H9 (cell line): ENCODE results near the gene AIPL1. TPM values are rescaled to one million over a fixed set of nuclear protein-coding genes. Genes with fewer than 3 reads are reported as not detected.

Experiments
- DNase-seq: peaks from one replicate; pipeline ENCODE4 v3.0.0-alpha.2; 2017
- H2AFZ ChIP-seq: one replicate; pipeline ENCODE4 v1.6.1; 2013; ENCODE audit warnings: mild to moderate bottlenecking, low read length, control low read depth, moderate library complexity
- H2AK5ac ChIP-seq: 2 replicates; pipeline ENCODE4 v1.6.1; 2013; ENCODE audit warnings: low read length, control low read depth, mixed read lengths; ENCODE audit not compliant: insufficient read length
- H2BK120ac ChIP-seq: one replicate; pipeline ENCODE4 v1.6.1; 2013; ENCODE audit warnings: low read depth, mild to moderate bottlenecking, low read length, control low read depth, inconsistent platforms; ENCODE audit not compliant: poor library complexity, severe bottlenecking
- H2BK12ac ChIP-seq: 2 replicates; pipeline ENCODE4 v1.6.1; 2013; ENCODE audit warnings: low read length, control low read depth, mixed read lengths, low read depth; ENCODE audit not compliant: insufficient read length
- H2BK15ac ChIP-seq: 2 replicates; pipeline ENCODE4 v1.6.1; 2013; ENCODE audit warnings: low read depth, low read length, control low read depth
- H2BK20ac ChIP-seq: one replicate; pipeline ENCODE4 v1.6.1; 2013; ENCODE audit warnings: low read depth, mild to moderate bottlenecking, low read length, control low read depth, inconsistent platforms; ENCODE audit not compliant: poor library complexity, severe bottlenecking
- H2BK5ac ChIP-seq: 2 replicates; pipeline ENCODE4 v1.6.1; 2013; ENCODE audit warnings: low read length, control low read depth, mixed read lengths; ENCODE audit not compliant: insufficient read length
- H3K14ac ChIP-seq: 2 replicates; pipeline ENCODE4 v1.6.1; 2013; ENCODE audit warnings: low read length, control low read depth; ENCODE audit not compliant: insufficient read depth
- H3K18ac ChIP-seq: 2 replicates; pipeline ENCODE4 v1.6.1; 2013; ENCODE audit warnings: low read depth, mild to moderate bottlenecking, mixed read lengths, low read length, control low read depth; ENCODE audit not compliant: insufficient read length
- H3K23ac ChIP-seq: 2 replicates; pipeline ENCODE4 v1.6.1; 2013; ENCODE audit warnings: low read length, control low read depth, mixed read lengths, low read depth; ENCODE audit not compliant: insufficient read length
- H3K23me2 ChIP-seq: 2 replicates; pipeline ENCODE4 v1.6.1; 2013; ENCODE audit warnings: low read depth, mild to moderate bottlenecking, mixed read lengths, low read length, control low read depth; ENCODE audit not compliant: insufficient read length, poor library complexity, severe bottlenecking
- H3K27ac ChIP-seq: 2 replicates; pipeline ENCODE4 v1.5.1; 2013; ENCODE audit warnings: low read length, control low read depth, mixed read lengths, low read depth; ENCODE audit not compliant: insufficient read length
- H3K27me3 ChIP-seq: 2 replicates; pipeline ENCODE4 v1.6.1; 2013; ENCODE audit warnings: low read length, control low read depth, inconsistent platforms; ENCODE audit not compliant: insufficient read depth
- H3K4ac ChIP-seq: 2 replicates; pipeline ENCODE4 v1.6.1; 2013; ENCODE audit warnings: low read depth, mild to moderate bottlenecking, control low read depth, inconsistent platforms, low read length, moderate library complexity
- H3K4me1 ChIP-seq: 2 replicates; pipeline ENCODE4 v1.6.1; 2013; ENCODE audit warnings: low read length, control low read depth, inconsistent platforms; ENCODE audit not compliant: insufficient read depth
- H3K4me2 ChIP-seq: 2 replicates; pipeline ENCODE4 v1.6.1; 2013; ENCODE audit warnings: low read length, control low read depth, mixed read lengths; ENCODE audit not compliant: insufficient read length, insufficient read depth
- H3K56ac ChIP-seq: 2 replicates; pipeline ENCODE4 v1.6.1; 2013; ENCODE audit warnings: low read depth, mild to moderate bottlenecking, mixed read lengths, low read length, control low read depth; ENCODE audit not compliant: insufficient read length
- H3K79me1 ChIP-seq: 2 replicates; pipeline ENCODE4 v1.6.1; 2013; ENCODE audit warnings: low read depth, mild to moderate bottlenecking, moderate library complexity, low read length, control low read depth, inconsistent platforms; ENCODE audit not compliant: insufficient read depth, poor library complexity, severe bottlenecking
- H3K79me2 ChIP-seq: 2 replicates; pipeline ENCODE4 v1.6.1; 2013; ENCODE audit warnings: low read length, control low read depth, inconsistent platforms; ENCODE audit not compliant: insufficient read depth
- H3K9ac ChIP-seq: 2 replicates; pipeline ENCODE4 v1.6.1; 2013; ENCODE audit warnings: low read length, control low read depth, mixed read lengths; ENCODE audit not compliant: insufficient read length; ENCODE audit errors: extremely low read depth
- H3K9me3 ChIP-seq: one replicate; pipeline ENCODE4 v1.6.1; 2013; ENCODE audit warnings: low read depth, low read length, inconsistent platforms; ENCODE audit not compliant: control insufficient read depth
- H3T11ph ChIP-seq: one replicate; pipeline ENCODE4 v1.6.1; 2013; ENCODE audit warnings: mild to moderate bottlenecking, low read length, control low read depth, inconsistent platforms
- H4K20me1 ChIP-seq: one replicate; pipeline ENCODE4 v1.6.1; 2013; ENCODE audit not compliant: control insufficient read depth, insufficient read length, insufficient read depth
- H4K5ac ChIP-seq: 2 replicates; pipeline ENCODE4 v1.6.1; 2013; ENCODE audit warnings: low read depth, mild to moderate bottlenecking, mixed read lengths, low read length, control low read depth; ENCODE audit not compliant: insufficient read length
- H4K8ac ChIP-seq: replicated peaks from 2 replicates; pipeline ENCODE4 v1.6.1; 2013; ENCODE audit warnings: low read length, control low read depth, mixed read lengths, low read depth; ENCODE audit not compliant: insufficient read length
- H4K91ac ChIP-seq: 2 replicates; pipeline ENCODE4 v1.6.1; 2013; ENCODE audit warnings: low read depth, mild to moderate bottlenecking, moderate library complexity, mixed read lengths, low read length, control low read depth; ENCODE audit not compliant: insufficient read length
- H3K27ac Mint-ChIP-seq, 3 experiments: 2 replicates in 2 of 3; 3 replicates in 1 of 3; pipeline ENCODE4 v1.8.0; 2020 to 2021; ENCODE audit warnings: mixed read lengths in 3 of 3, mild to moderate bottlenecking in 1 of 3, moderate library complexity in 1 of 3
- H3K27me3 Mint-ChIP-seq: 2 replicates; pipeline ENCODE4 v1.8.0; 2021; ENCODE audit warnings: low read depth, mild to moderate bottlenecking, moderate library complexity, mixed read lengths
- H3K36me3 Mint-ChIP-seq, 3 experiments: 2 replicates in 2 of 3; 3 replicates in 1 of 3; pipeline ENCODE4 v1.8.0; 2020 to 2021; ENCODE audit warnings: low read depth in 3 of 3, mixed read lengths in 3 of 3; ENCODE audit not compliant: insufficient read depth in 1 of 3
- H3K4me1 Mint-ChIP-seq, 2 experiments: 2 replicates each; pipeline ENCODE4 v1.8.0; 2020; ENCODE audit warnings: mixed read lengths in 2 of 2
- H3K4me3 Mint-ChIP-seq, 2 experiments: 2 replicates in 1 of 2; 3 replicates in 1 of 2; pipeline ENCODE4 v1.8.0; 2020 to 2021; ENCODE audit warnings: mild to moderate bottlenecking in 2 of 2, mixed read lengths in 2 of 2, moderate library complexity in 1 of 2
- H3K9me3 Mint-ChIP-seq, 2 experiments: 2 replicates in 1 of 2; 3 replicates in 1 of 2; pipeline ENCODE4 v1.8.0; 2020; ENCODE audit warnings: mild to moderate bottlenecking in 2 of 2, mixed read lengths in 2 of 2, moderate library complexity in 1 of 2
- WGBS: extraction: QIAGEN DNeasy Blood & Tissue Kit; methylation state at CpG from one replicate; pipeline ENCODE4 v1.1.7; 2013; ENCODE audit warnings: missing lambda C conversion rate, low lambda C conversion rate, mixed read lengths; ENCODE audit not compliant: insufficient read length; ENCODE audit errors: extremely low coverage; 5-methylcytosine and 5-hydroxymethylcytosine counted together
- total RNA-seq: library from RNA; stranded (reverse); gene quantifications from 2 replicates; pipeline ENCODE4 v1.2.1, GENCODE V29; 2021
- TF ChIP-seq, protein P1 (sequence below): fragments of 200-600 bp; sonication (generic); conservative IDR thresholded peaks from 3 replicates; pipeline ENCODE4 v1.8.0; 2021; ENCODE audit warnings: antibody characterized with exemption, mild to moderate bottlenecking

Gene AIPL1
- total RNA-seq, 1 experiment from 2014 or later, result 0.57 TPM

DNA sequence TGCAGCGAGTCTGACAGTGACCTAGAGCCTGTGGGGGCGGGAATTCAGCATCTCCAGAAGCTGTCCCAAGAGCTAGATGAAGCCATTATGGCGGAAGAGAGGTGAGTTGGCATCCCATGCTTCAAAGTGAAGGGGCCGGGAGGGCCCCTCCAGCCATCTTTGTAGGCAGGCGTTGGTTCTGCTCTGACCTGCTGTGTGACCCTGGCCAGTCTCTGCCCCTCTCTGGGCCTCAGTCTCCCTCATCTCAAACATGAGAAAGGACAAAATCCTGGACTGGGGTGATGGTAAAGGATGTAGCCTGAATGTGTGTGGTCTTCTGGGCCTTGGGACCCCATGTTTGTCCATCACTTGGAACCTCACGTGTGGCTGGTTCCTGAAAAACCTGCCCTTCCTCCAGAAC, 14.4 kb upstream of the AIPL1 start:
- Histone ChIP-seq H2BK120ac (no peak overlapping the region), H2AK5ac (no peak overlapping the region), H3K4me1 (peaks cover 13% of the 10 kb centered on the region; the same call in 1 of the 2 replicates), H4K20me1 (no peaks in the 10 kb centered on the region), H2AFZ (no peak overlapping the region), H2BK15ac (no peak overlapping the region), H3T11ph (no peak overlapping the region), H2BK20ac (no peak overlapping the region), H3K27me3 (no peaks in the 10 kb centered on the region), H3K18ac (no peak overlapping the region), H3K56ac (no peak overlapping the region), H3K14ac (no peak overlapping the region), H4K8ac (no peak overlapping the region), H3K79me2 (no peaks in the 10 kb centered on the region; the same call in 1 of the 2 replicates), H2BK5ac (no peak overlapping the region), H3K9me3 (no peaks in the 10 kb centered on the region), H3K79me1 (peaks cover 16% of the 10 kb centered on the region), H4K5ac (no peak overlapping the region), H3K23ac (no peak overlapping the region), H3K27ac (no peak overlapping the region), H2BK12ac (no peak overlapping the region), H3K4ac (no peak overlapping the region), H3K23me2 (peaks cover 8% of the 10 kb centered on the region), H4K91ac (no peak overlapping the region), H3K4me2 (no peak overlapping the region), H3K9ac (no peak overlapping the region)
- TF ChIP-seq, protein P1, sequence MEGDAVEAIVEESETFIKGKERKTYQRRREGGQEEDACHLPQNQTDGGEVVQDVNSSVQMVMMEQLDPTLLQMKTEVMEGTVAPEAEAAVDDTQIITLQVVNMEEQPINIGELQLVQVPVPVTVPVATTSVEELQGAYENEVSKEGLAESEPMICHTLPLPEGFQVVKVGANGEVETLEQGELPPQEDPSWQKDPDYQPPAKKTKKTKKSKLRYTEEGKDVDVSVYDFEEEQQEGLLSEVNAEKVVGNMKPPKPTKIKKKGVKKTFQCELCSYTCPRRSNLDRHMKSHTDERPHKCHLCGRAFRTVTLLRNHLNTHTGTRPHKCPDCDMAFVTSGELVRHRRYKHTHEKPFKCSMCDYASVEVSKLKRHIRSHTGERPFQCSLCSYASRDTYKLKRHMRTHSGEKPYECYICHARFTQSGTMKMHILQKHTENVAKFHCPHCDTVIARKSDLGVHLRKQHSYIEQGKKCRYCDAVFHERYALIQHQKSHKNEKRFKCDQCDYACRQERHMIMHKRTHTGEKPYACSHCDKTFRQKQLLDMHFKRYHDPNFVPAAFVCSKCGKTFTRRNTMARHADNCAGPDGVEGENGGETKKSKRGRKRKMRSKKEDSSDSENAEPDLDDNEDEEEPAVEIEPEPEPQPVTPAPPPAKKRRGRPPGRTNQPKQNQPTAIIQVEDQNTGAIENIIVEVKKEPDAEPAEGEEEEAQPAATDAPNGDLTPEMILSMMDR, result no peak
- DNase-seq, result no peak
- Mint-ChIP-seq H3K27me3 (no peaks in the 10 kb centered on the region), H3K27ac (peak overlapping the region in 1 of 3 experiments; percentile 88; a peak in 1 of 7 replicates), H3K4me3 (no peak overlapping the region), H3K9me3 (no peaks in the 10 kb centered on the region; a peak in 1 of 5 replicates), H3K4me1 (peaks cover 63 to 72% of the 10 kb centered on the region in 2 experiments), H3K36me3 (peaks cover 29 to 61% (median 50%) of the 10 kb centered on the region in 3 experiments)
- WGBS, result no CpG with 5 or more reads among the region's 6 CpGs
